ENCODE results near the gene CD101.

GRCh38 chr1:116991918-116992317 lies 9.6 kb upstream of the CD101 start:
- no peak for TF ChIP-seq CTCF (IDR thresholded peaks at IDR 0.05; ENCODE audit: poor library complexity)
- TF ChIP-seq EZH2 (IDR thresholded peaks at IDR 0.05; ENCODE audit: borderline replicate concordance): no peak
